Neural cell (in vitro differentiated cells): Measurements from ENCODE around the gene FAM98C. TPM values are rescaled to one million over a fixed set of nuclear protein-coding genes. Genes with fewer than 3 reads are reported as not detected.

Source experiments
- H2AFZ ChIP-seq: fragments of 200-600, 300-800 bp; sonication (generic), shearing (Covaris generic); 2 replicates; pipeline ENCODE4 v1.6.0; 2014; ENCODE audit warnings: low read depth, mild to moderate bottlenecking, antibody characterized with exemption, low read length, moderate library complexity
- H3F3A ChIP-seq: fragments of 200-600 bp; shearing (Covaris generic); 2 replicates; pipeline ENCODE4 v1.6.1; 2016; ENCODE audit warnings: mild to moderate bottlenecking, moderate library complexity, mixed read lengths, antibody characterized with exemption, low read length; ENCODE audit not compliant: insufficient read depth, poor library complexity, severe bottlenecking
- H3K27ac ChIP-seq: fragments of 200-600, 300-800 bp; sonication (generic), shearing (Covaris generic); 2 replicates; pipeline ENCODE4 v1.5.1; 2014; ENCODE audit warnings: mild to moderate bottlenecking, low read length, moderate library complexity
- H3K27me3 ChIP-seq: fragments of 300-800, 200-600 bp; sonication (generic), shearing (Covaris generic); 2 replicates; pipeline ENCODE4 v1.6.0; 2014; ENCODE audit warnings: mild to moderate bottlenecking, low read depth, low read length, moderate library complexity; ENCODE audit not compliant: insufficient read depth
- H3K36me3 ChIP-seq: fragments of 300-800, 200-600 bp; sonication (generic), shearing (Covaris generic); 2 replicates; pipeline ENCODE4 v1.5.1; 2014; ENCODE audit warnings: mild to moderate bottlenecking, antibody characterized with exemption, low read length, moderate library complexity; ENCODE audit not compliant: insufficient read depth
- H3K4me2 ChIP-seq: fragments of 300-800, 200-600 bp; sonication (generic), shearing (Covaris generic); 2 replicates; pipeline ENCODE4 v1.6.0; 2014; ENCODE audit warnings: mild to moderate bottlenecking, low read length
- H3K4me3 ChIP-seq: fragments of 300-800, 200-600 bp; sonication (generic), shearing (Covaris generic); 2 replicates; pipeline ENCODE4 v1.5.1; 2014; ENCODE audit warnings: mild to moderate bottlenecking, low read length, moderate library complexity
- H3K79me2 ChIP-seq: fragments of 200-600 bp; shearing (Covaris generic); replicated peaks from 2 replicates; pipeline ENCODE4 v1.6.0; 2014; ENCODE audit warnings: mild to moderate bottlenecking, low read length, moderate library complexity; ENCODE audit not compliant: insufficient read depth
- H3K9ac ChIP-seq: fragments of 300-800, 200-600 bp; sonication (generic), shearing (Covaris generic); 2 replicates; pipeline ENCODE4 v1.6.1; 2016; ENCODE audit warnings: mild to moderate bottlenecking, low read length, mixed read lengths
- H3K9me2 ChIP-seq: fragments of 200-600 bp; shearing (Covaris generic); 2 replicates; pipeline ENCODE4 v1.6.1; 2016; ENCODE audit warnings: mild to moderate bottlenecking, low read length, mixed read lengths; ENCODE audit not compliant: insufficient read depth
- H3K9me3 ChIP-seq: fragments of 200-600, 300-800 bp; sonication (generic), shearing (Covaris generic); 2 replicates; pipeline ENCODE4 v1.6.1; 2016; ENCODE audit warnings: mild to moderate bottlenecking, mixed run types, low read length, moderate library complexity, mixed read lengths
- H4K20me1 ChIP-seq: fragments of 200-600 bp; shearing (Covaris generic); 2 replicates; pipeline ENCODE4 v1.6.1; 2016; ENCODE audit warnings: mild to moderate bottlenecking, mixed run types; ENCODE audit not compliant: insufficient read depth
- EP300 ChIP-seq: fragments of 450-650 bp; conservative IDR thresholded peaks from 2 replicates; pipeline ENCODE4 v1.6.1; 2014; ENCODE audit warnings: antibody characterized with exemption, mild to moderate bottlenecking, moderate library complexity; ENCODE audit not compliant: poor library complexity, severe bottlenecking
- EZH2 ChIP-seq: fragments of 200-600, 300-800 bp; shearing (Covaris generic), sonication (generic); IDR thresholded peaks from 2 replicates; pipeline ENCODE4 v1.6.1; 2014; ENCODE audit warnings: antibody characterized with exemption, low read length, borderline replicate concordance, mild to moderate bottlenecking; ENCODE audit not compliant: insufficient read depth, poor library complexity, severe bottlenecking
- MXI1 ChIP-seq: fragments of 450-650 bp; conservative IDR thresholded peaks from 2 replicates; pipeline ENCODE4 v1.6.1; 2014; ENCODE audit warnings: antibody characterized with exemption, mild to moderate bottlenecking; ENCODE audit not compliant: poor library complexity, severe bottlenecking
- POLR2AphosphoS5 ChIP-seq: IDR thresholded peaks from 2 replicates; pipeline ENCODE4 v1.6.1; 2012
- RAD21 ChIP-seq: fragments of 450-650 bp; conservative IDR thresholded peaks from 2 replicates; pipeline ENCODE4 v1.6.1; 2014; ENCODE audit warnings: antibody characterized with exemption, mild to moderate bottlenecking, moderate library complexity
- SMC3 ChIP-seq: fragments of 450-650 bp; conservative IDR thresholded peaks from 2 replicates; pipeline ENCODE4 v1.6.1; 2014; ENCODE audit warnings: antibody characterized with exemption, mild to moderate bottlenecking, moderate library complexity; ENCODE audit not compliant: poor library complexity
- TAF1 ChIP-seq: IDR thresholded peaks from 2 replicates; pipeline ENCODE4 v1.6.1; 2012; ENCODE audit warnings: low read depth
- polyA minus RNA-seq: library from RNA; depleted of rRNA, polyadenylated mRNA; stranded (reverse); fragments of >200 nt; gene quantifications from 2 replicates; pipeline ENCODE4 v1.2.3, GENCODE V29; 2014
- polyA plus RNA-seq: library from polyadenylated mRNA; depleted of rRNA; stranded (reverse); fragments of >200 nt; gene quantifications from 2 replicates; pipeline ENCODE4 v1.2.3, GENCODE V29; 2014
- TF ChIP-seq, protein P1 (sequence below): IDR thresholded peaks from 2 replicates; pipeline ENCODE4 v1.6.1; 2012; ENCODE audit warnings: borderline replicate concordance
- TF ChIP-seq, protein P2 (sequence below): fragments of 450-650 bp; IDR thresholded peaks from 2 replicates; pipeline ENCODE4 v1.5.1; 2014; ENCODE audit warnings: antibody characterized with exemption, mild to moderate bottlenecking, moderate library complexity; ENCODE audit not compliant: poor library complexity, severe bottlenecking

The FAM98C gene
- 57.0 and 79.3 TPM in 2 replicates for polyA plus RNA-seq
- 24.4 and 29.5 TPM in 2 replicates for polyA minus RNA-seq

DNA sequence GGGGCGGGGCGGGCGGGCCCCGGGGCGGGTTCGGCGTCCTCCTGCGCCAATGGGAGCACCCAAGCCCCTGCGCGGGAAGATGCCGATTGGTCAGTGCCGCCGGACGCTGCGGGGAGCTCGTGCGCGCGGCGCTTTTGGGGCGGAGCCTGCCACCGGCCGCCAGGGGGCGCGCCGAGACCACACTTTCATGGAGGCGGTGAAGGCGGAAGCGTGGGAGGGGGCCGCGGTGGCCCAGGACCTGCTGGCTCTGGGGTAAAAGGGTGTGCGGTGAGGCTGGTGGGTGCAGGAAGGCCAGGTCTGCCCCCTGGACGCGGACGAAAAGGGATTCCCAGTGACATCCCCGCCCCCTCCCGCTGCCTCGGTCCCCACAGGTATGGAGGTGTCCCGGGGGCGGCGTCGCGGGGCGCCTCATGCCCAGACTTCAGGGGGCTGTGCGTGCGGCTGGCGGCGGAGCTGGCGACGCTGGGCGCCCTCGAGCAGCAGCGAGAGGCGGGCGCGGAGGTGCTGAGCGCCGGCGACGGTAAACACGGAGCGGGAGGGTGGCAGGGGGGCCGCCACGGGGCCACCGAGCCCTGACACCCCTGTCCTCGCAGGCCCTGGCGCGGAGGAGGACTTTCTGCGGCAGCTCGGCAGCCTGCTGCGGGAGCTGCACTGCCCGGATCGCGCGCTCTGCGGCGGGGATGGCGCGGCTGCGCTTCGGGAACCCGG is at the start of gene FAM98C:
Gene FAM98C, plus strand, starts transcription at position 127 of the 708 bp plus-strand sequence. Its CDS starts 61 bp downstream, at position 188.
- H3K36me3 ChIP-seq = no peaks in the 10 kb centered on the region
- H4K20me1 ChIP-seq = no peaks in the 10 kb centered on the region
- H2AFZ ChIP-seq = peak within 1 kb of the TSS; percentile 56
- H3F3A ChIP-seq = peaks cover 3% of the 10 kb centered on the region
- H3K27me3 ChIP-seq = no peaks in the 10 kb centered on the region
- peak within 1 kb of the TSS; percentile 95 for H3K4me3 ChIP-seq
- H3K27ac ChIP-seq = peak within 1 kb of the TSS; percentile 85
- H3K4me2 ChIP-seq = peak within 1 kb of the TSS; percentile 62
- H3K9ac ChIP-seq = peak within 1 kb of the TSS; percentile 79
- no peaks in the 10 kb centered on the region for H3K79me2 ChIP-seq
- no peaks in the 10 kb centered on the region for H3K9me3 ChIP-seq
- TF ChIP-seq EZH2 = no peak
- TF ChIP-seq SMC3 = peak; percentile 87
- peak; percentile 89 for TF ChIP-seq MXI1
- TF ChIP-seq, protein P1, sequence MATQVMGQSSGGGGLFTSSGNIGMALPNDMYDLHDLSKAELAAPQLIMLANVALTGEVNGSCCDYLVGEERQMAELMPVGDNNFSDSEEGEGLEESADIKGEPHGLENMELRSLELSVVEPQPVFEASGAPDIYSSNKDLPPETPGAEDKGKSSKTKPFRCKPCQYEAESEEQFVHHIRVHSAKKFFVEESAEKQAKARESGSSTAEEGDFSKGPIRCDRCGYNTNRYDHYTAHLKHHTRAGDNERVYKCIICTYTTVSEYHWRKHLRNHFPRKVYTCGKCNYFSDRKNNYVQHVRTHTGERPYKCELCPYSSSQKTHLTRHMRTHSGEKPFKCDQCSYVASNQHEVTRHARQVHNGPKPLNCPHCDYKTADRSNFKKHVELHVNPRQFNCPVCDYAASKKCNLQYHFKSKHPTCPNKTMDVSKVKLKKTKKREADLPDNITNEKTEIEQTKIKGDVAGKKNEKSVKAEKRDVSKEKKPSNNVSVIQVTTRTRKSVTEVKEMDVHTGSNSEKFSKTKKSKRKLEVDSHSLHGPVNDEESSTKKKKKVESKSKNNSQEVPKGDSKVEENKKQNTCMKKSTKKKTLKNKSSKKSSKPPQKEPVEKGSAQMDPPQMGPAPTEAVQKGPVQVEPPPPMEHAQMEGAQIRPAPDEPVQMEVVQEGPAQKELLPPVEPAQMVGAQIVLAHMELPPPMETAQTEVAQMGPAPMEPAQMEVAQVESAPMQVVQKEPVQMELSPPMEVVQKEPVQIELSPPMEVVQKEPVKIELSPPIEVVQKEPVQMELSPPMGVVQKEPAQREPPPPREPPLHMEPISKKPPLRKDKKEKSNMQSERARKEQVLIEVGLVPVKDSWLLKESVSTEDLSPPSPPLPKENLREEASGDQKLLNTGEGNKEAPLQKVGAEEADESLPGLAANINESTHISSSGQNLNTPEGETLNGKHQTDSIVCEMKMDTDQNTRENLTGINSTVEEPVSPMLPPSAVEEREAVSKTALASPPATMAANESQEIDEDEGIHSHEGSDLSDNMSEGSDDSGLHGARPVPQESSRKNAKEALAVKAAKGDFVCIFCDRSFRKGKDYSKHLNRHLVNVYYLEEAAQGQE = peak; percentile 65
- peak; percentile 82 for TF ChIP-seq TAF1
- peak; percentile 98 for TF ChIP-seq RAD21
- TF ChIP-seq, protein P2, sequence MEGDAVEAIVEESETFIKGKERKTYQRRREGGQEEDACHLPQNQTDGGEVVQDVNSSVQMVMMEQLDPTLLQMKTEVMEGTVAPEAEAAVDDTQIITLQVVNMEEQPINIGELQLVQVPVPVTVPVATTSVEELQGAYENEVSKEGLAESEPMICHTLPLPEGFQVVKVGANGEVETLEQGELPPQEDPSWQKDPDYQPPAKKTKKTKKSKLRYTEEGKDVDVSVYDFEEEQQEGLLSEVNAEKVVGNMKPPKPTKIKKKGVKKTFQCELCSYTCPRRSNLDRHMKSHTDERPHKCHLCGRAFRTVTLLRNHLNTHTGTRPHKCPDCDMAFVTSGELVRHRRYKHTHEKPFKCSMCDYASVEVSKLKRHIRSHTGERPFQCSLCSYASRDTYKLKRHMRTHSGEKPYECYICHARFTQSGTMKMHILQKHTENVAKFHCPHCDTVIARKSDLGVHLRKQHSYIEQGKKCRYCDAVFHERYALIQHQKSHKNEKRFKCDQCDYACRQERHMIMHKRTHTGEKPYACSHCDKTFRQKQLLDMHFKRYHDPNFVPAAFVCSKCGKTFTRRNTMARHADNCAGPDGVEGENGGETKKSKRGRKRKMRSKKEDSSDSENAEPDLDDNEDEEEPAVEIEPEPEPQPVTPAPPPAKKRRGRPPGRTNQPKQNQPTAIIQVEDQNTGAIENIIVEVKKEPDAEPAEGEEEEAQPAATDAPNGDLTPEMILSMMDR = peak; percentile 99
- peak; percentile 61 for TF ChIP-seq POLR2AphosphoS5
- TF ChIP-seq EP300 = peak; percentile 19
- H3K9me2 ChIP-seq = no peaks in the 10 kb centered on the region

DNA sequence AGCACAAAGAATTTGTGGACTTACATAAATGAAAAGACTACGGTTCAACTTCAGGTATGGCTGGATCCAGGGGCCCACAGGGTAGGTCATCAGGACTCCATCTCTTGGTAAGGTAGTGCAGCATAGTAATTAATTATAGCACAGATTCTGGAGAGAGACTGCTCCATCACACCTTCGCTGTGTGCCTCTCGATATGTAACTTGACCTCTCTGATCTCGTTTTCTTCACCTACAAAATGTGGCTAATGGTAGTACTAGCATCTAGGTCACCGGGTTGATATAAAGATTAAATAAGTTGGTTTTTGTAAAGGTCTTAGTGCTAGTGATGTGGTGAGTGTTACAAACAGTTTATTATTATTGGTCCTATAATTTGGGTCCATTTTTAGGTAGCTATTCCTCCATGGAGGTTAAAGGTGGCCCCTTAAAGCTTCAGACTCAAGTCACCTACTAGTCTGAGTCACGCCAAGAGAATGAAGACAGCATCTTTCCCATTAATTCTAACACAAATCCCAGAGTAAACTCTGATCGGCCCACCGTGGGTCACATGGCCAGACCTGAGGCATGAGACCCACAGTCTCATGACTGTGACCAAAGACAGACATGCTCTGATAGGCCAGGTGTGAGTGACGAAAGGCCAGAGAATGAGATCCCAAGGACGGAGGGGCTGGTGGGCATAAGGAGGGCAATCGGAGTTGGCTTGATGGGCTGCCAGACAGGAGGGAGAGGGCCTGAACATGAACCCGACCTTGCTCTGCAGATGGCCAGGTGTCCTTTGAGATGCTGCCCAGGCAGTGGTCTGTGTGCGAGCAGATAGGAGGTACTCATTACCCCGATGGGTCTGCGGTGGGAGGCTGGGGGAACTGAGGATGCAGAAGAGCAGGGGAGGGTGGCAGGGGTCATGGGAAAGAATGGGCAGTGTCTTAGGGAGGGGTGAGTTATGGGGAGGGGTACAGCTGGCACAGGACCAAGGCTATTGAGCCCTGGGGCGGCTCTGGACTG is 46.9 kb upstream of the FAM98C start:
- no peaks in the 10 kb centered on the region for H3K36me3 ChIP-seq
- no peak overlapping the region for H3K9ac ChIP-seq
- H3F3A ChIP-seq = no peaks in the 10 kb centered on the region
- H2AFZ ChIP-seq = no peak overlapping the region
- H3K9me3 ChIP-seq = no peaks in the 10 kb centered on the region
- H4K20me1 ChIP-seq = no peaks in the 10 kb centered on the region
- H3K27ac ChIP-seq = no peak overlapping the region
- TF ChIP-seq RAD21 (no peak), MXI1 (no peak), EZH2 (no peak), SMC3 (no peak), TAF1 (no peak), POLR2AphosphoS5 (no peak), EP300 (no peak)
- TF ChIP-seq, protein P2 = no peak
- TF ChIP-seq, protein P1 = no peak
- H3K27me3 ChIP-seq = peaks cover 6% of the 10 kb centered on the region
- H3K4me3 ChIP-seq = no peak overlapping the region
- H3K79me2 ChIP-seq = no peaks in the 10 kb centered on the region
- H3K4me2 ChIP-seq = no peak overlapping the region
- no peaks in the 10 kb centered on the region for H3K9me2 ChIP-seq
